Left lobe of liver (tissue), 2 donors: ENCODE data around the gene SEH1L. TPM values are rescaled to one million over a fixed set of nuclear protein-coding genes. Genes with fewer than 3 reads are reported as not detected.
"Not testable (repeated sequence)": the region's sequence is repeated elsewhere in the genome, so short reads cannot be mapped to it uniquely, and the experiment has no call there.

Experiments used
- ATAC-seq: fragments of 200-7000 bp; cut with Tn5 transposase; one replicate; pipeline ENCODE4 v1.9.1; 2020; ENCODE audit warnings: mild to moderate bottlenecking, moderate library complexity
- DNase-seq: peaks from one replicate; pipeline ENCODE4 v3.0.0-alpha.2; 2020; ENCODE audit warnings: low spot score
- total RNA-seq: library from RNA; stranded (reverse); gene quantifications from one replicate; pipeline ENCODE4 v1.2.1, GENCODE V29; 2021
- donor health status: DM: no; HTN: no; CAD: no; lungs with moderate emphysema.
- donor health status: DM: no; HTN: yes; CAD: no.

Gene SEH1L
- total RNA-seq, 1 donor from 2014 or later, result 18.7 TPM

DNA sequence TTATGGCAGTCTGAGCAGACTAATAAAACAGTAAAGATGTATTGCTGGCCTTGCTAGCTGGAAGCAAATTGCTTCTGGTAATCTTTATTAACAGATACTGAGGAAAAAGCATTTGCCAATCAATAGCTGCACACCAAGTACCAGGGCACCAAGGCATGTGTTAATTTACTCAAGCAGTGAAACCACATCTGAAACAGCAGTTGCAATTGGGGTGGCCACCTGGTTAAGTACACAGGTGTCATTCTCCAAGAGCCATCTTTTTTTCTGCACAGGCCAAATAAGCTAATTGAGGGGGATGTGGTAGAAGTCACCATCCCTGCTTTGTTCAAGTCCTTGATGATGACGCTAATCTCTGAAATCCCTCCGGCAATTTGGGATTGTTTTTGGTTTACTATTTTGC lies 8.6 kb upstream of the SEH1L start:
- ATAC-seq, result no peak
- DNase-seq, result no peak

DNA sequence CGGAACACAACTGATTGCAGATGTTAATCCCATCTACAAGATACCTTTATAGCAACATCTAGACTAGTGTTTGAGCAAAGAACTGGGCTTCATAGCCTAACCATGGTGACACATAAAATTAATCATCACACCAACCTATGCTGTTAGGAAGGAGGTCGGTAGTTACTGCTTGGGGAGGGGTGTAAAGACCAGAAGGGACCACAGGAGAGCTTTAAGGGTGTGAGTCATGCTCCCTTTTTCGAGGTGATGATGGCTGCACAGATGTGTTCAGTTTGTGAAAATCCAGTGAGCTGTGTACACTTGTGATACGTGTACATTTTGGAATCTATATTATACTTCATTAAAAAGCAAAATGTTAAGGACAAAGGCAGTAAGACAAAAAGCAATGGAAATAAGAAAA lies 4.6 kb upstream of the SEH1L start:
- ATAC-seq (no peak), DNase-seq (no peak)

- ATAC-seq (peak; percentile 28), DNase-seq (peak; percentile 84)
These were observed 3.1 kb upstream of the SEH1L start for GRCh38 chr18:12944709-12945108.

GRCh38 chr18:12946549-12947284 lies 1.1 kb upstream of the SEH1L start:
- peak; percentile 1 for ATAC-seq
- peak; percentile 63 for DNase-seq

DNA sequence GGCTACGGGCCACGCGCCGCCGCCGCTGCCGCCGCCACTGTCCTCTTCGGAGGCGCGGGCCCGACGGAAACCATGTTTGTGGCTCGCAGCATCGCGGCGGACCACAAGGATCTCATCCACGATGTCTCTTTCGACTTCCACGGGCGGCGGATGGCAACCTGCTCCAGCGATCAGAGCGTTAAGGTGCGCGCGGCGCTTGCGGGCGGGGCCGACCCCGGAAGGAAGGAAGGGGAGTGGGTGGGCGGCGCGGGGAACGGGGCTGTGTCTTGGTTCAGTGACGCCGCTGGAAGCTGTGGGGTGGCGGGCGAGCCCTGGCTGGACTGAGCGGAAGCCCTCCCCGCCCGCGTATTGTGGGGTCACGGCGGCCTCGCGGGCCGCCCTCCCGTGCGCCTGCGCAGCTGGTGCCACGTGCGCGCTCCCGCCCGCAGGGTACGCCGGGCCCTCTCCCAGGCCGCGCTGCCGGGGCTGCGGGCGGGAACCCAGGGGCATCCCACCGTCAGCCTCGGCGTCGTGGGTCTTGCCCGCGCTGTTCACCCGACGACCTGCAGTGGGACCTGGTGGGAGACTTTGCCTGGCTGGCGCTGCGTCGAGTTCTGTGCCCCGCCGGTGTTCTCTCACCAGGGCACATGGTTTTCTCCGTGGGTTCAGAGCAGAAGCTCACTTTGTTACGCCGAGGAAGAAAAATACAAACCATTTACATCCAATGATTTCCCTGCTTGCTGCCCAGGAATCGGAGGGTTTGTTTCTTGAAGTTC lies 416 bp downstream of the SEH1L start:
- ATAC-seq, result peak; percentile 80
- DNase-seq, result peak; percentile 96

GRCh38 chr18:12958478-12958877 lies 10.7 kb downstream of the SEH1L start:
- ATAC-seq, result no peak

DNA sequence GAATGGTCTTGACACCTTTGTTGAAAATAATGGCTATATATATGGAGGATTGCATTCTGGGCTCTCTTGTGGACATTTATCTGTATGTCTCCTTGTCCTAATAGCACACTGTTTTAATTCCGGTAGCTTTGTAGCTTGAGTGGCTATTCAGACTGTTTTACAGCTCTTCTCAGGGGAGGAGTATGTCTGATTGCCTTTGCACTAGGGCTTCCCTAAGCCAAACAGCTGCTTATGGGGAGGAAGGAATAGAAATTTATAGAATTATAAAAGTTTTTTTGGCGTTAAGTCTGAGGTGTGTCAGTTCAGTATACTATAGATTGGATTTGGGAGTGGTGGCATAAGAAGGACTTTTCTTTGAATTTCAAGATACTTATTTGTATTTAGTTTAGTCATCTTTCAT lies 12.6 kb downstream of the SEH1L start:
- ATAC-seq (no peak), DNase-seq (no peak)

More at GRCh38 chr18:12958478-12958877, 10.7 kb downstream of the SEH1L start:
- no peak for DNase-seq

DNA sequence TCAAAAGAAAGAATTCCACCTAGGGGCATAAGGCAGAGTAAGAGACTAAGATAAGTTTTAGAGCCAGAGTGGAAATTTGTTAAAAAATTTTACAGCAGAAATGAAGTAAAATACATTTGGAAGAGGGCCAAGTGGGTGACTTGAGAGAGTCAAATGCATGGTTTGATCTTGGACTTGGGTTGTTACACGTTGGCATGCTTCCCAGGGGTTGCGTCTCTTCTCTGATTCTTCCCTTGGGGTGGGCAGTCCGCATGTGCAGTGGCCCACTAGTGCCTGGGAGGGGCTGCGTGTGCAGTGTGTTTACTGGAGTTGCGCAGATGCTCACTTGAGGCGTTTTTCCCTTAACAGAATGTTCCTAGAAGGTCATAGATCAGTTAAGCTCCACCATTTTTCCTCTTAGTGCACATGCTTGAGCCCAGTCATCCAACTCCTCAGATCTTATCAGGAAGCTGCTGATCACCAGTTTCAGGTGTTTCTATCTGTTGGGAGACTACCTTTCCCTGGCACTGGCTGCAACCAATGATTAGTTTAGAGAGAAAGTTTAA lies 13.1 kb downstream of the SEH1L start:
- ATAC-seq, result no peak
- DNase-seq, result no peak

DNA sequence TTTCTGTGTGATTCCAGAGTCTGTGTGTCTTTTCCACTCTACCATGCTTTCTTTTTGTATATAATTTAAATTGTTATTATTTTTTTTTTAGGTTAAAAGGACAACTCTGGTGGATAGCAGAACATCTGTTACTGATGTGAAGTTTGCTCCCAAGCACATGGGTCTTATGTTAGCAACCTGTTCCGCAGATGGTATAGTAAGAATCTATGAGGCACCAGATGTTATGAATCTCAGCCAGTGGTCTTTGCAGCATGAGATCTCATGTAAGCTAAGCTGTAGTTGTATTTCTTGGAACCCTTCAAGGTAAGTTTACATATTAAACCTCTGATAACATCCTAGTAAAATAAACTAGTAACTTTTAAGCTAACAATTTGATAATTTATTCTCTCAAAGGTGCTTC lies 15.3 kb downstream of the SEH1L start:
- DNase-seq (no peak), ATAC-seq (no peak)

GRCh38 chr18:12968115-12968514 lies 20.3 kb downstream of the SEH1L start:
- DNase-seq (no peak), ATAC-seq (no peak)

- no peak for DNase-seq
- no peak for ATAC-seq
These were observed 20.8 kb downstream of the SEH1L start for GRCh38 chr18:12968619-12969018.

GRCh38 chr18:12973562-12974213 lies 25.9 kb downstream of the SEH1L start:
- ATAC-seq, result no peak
- no peak for DNase-seq

GRCh38 chr18:12975488-12975887 lies 27.7 kb downstream of the SEH1L start:
- peak; percentile 56 for ATAC-seq
- DNase-seq, result no peak

- no peak for DNase-seq
- ATAC-seq, result no peak
These were observed 28.5 kb downstream of the SEH1L start for GRCh38 chr18:12976305-12976704.

- DNase-seq, ATAC-seq: not testable (repeated sequence)
These were observed 32.3 kb downstream of the SEH1L start for GRCh38 chr18:12980065-12980464.

- DNase-seq (no peak), ATAC-seq (no peak)
These were observed 41.7 kb downstream of the SEH1L start for GRCh38 chr18:12989397-12990122.

DNA sequence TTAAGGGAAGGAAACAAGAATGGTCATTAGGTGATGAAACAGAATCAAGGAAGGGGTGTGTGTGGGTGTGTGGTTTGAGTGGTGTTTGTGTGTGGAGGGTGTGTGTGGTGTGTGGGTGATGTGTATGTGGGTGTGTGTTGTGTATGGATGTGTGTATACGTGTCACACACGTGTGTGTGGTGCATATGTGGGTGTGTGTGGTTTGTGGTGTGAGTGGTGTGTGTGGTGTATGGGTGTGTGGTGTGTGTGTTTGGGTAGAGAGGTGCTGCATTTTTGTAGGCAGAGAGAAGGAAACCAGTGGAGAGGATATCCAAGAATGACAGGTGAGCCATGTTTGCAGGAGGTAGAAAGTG lies 42.3 kb downstream of the SEH1L start:
- ATAC-seq (no peak), DNase-seq (no peak)

DNA sequence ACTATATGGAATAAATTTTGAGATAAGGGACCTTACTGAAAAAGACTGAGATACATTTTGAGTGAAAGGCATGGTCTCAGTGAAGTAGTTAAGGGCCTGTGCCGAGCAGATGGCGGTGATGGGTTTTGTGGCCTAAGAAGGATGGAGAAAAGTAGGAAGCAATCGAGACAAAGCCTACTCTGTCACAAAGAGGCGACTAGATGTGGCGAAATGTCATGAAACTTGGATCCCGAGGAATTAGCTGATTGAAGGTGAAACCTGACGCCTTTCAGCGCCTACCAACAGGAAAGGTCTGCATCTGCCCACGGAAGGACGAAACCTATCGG lies 42.8 kb downstream of the SEH1L start:
- ATAC-seq (peak; percentile 7), DNase-seq (no peak)

DNA sequence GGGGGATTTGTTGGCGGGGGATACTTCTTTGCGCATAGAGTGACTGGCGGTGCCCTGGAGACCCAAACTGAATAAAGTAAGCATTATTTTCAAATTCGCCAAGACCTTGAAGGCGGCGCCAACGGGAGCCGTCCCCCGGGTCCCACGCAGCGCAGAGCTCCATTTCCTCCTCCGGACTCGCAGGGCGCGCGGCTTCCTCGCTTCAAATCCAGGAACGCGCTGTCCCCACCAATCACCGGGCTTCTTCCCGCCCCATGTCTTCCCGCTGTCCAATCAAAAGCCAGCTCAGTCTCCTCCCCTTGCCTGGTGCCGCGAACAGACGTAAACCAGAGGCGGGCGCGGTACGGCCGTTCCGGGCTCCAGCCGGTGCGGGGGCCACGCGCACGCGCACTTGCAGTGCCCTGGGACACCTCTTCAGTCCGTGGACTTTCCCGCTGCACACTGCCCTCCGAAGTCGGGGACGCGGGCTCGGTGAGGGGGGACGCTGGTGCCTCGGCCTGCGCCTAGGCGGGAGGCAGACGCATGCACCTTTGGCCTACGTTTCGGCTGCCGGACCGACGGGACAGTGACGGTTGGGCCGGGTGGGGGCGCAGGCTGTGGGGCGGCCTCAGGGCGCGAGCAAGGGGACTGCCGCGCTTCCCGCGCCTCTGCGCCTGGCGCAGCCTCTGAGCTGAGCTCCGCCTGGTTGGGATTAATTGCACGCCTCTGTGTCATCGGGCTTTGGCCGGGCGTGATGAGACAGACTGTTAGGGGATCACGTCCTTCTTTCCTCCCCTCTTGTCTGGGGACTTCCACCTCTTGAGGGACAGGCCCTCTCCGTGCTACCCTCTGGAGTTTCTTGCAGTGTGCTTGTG lies 43.4 kb downstream of the SEH1L start, which contains the start of gene CEP192:
Gene CEP192, plus strand, starts transcription at position 396 of the 854 bp plus-strand sequence. CDS start 8,063 bp downstream, outside the sequence.
- peak; percentile 98 for DNase-seq
- ATAC-seq, result peak; percentile 94

DNA sequence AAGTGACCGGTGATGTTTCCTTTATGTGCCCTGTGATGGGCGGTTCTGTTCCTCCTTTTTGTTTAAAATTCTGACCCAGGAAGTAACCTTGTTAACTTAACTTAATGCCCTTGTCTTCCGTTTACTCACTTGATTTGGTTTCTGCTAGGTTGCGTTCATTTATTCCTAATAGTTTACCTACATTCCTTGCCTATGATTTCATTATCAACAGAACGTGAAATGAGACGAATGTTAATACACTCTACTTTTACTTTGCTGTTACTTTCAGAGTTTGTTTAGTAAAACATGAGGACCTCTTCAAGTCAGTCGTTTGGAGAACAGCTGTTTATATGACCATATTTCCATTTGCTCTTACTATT lies 44.0 kb downstream of the SEH1L start:
- DNase-seq (no peak), ATAC-seq (no peak)
